CD4-positive, alpha-beta T cell treated with Interleukin-4 for 4 hours (primary cell): ENCODE results near the gene POLG2.
"Not testable (repeated sequence)": the region's sequence is repeated elsewhere in the genome, so short reads cannot be mapped to it uniquely, and the experiment has no call there.

Experiments
- DNase-seq: peaks from one replicate; pipeline ENCODE4 v3.0.0-alpha.2; 2020

The POLG2 gene

GRCh38 chr17:64505340-64506200, 8.7 kb upstream of the POLG2 start:
- DNase-seq, result peak; percentile 94

GRCh38 chr17:64504769-64505339, 8.0 kb upstream of the POLG2 start:
- no peak for DNase-seq

- no peak for DNase-seq
These were observed 7.2 kb upstream of the POLG2 start for GRCh38 chr17:64503821-64504768.

GRCh38 chr17:64503341-64503740, 6.5 kb upstream of the POLG2 start:
- DNase-seq, result no peak

- DNase-seq, result no peak
These were observed 6.0 kb upstream of the POLG2 start for GRCh38 chr17:64502809-64503208.

- no peak for DNase-seq
These were observed 5.2 kb upstream of the POLG2 start for GRCh38 chr17:64502021-64502420.

- no peak for DNase-seq
These were observed 4.3 kb upstream of the POLG2 start for GRCh38 chr17:64500862-64501765.

- no peak for DNase-seq
These were observed 3.6 kb upstream of the POLG2 start for GRCh38 chr17:64500487-64500859.

- no peak for DNase-seq
These were observed 3.1 kb upstream of the POLG2 start for GRCh38 chr17:64499805-64500486.

- DNase-seq, result no peak
These were observed 1.7 kb upstream of the POLG2 start for GRCh38 chr17:64498308-64499203.

GRCh38 chr17:64497565-64498035, 746 bp upstream of the POLG2 start:
- DNase-seq, result no peak

GRCh38 chr17:64496348-64496785, 487 bp downstream of the POLG2 start:
- DNase-seq, result no peak

- not testable (repeated sequence) for DNase-seq
These were observed 1.6 kb downstream of the POLG2 start for GRCh38 chr17:64495300-64495699.

GRCh38 chr17:64494121-64494520, 2.7 kb downstream of the POLG2 start:
- no peak for DNase-seq

- peak; percentile 68 for DNase-seq
These were observed 4.3 kb downstream of the POLG2 start for GRCh38 chr17:64492481-64493109.

GRCh38 chr17:64491994-64492393, 4.9 kb downstream of the POLG2 start:
- no peak for DNase-seq

- peak; percentile 52 for DNase-seq
These were observed 5.6 kb downstream of the POLG2 start for GRCh38 chr17:64491034-64491860.

GRCh38 chr17:64488301-64488700, 8.6 kb downstream of the POLG2 start:
- DNase-seq, result no peak

- no peak for DNase-seq
These were observed 12.5 kb downstream of the POLG2 start for GRCh38 chr17:64484380-64484779.
